ENCODE measurements around the gene KRTAP29-1.

DNA sequence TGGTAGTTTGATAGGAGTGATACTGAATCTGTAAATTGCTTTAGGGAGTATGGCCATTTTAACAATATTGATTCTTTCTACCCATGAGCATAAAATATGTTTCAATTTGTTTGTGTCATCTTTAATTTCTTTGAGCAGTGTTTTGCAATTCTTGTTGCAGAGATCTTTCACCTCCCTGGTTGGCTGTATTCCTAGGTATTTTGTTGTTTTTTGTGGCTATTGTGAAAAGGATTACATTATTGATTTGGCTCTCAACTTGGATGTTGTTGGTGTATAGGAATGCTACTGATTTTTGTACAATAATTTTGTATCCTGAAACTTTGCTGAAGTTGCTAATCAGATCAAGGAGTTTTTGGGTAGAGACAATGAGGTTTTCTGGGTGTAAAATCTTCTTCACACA lies 44.2 kb downstream of the KRTAP29-1 start:
- TF ChIP-seq EZH2 (IDR thresholded peaks at IDR 0.05; ENCODE audit: low read length) (no peak), CTCF (optimal IDR thresholded peaks at IDR 0.05 in 1 of 3, IDR thresholded peaks at IDR 0.05 in 1 of 3, conservative IDR thresholded peaks at IDR 0.05 in 1 of 3; ENCODE audit: extremely low read depth in 1 of 3, insufficient read depth in 2 of 3, low read length in 3 of 3) (no peak)
